HepG2 (cell line): ENCODE measurements around the gene SKI.

Source experiments
- BRD4 ChIP-seq: sonication (generic); formaldehyde crosslinking; IDR thresholded peaks from 2 replicates; pipeline ENCODE4 v1.4.0; 2020; ENCODE audit warnings: missing genetic modification reagents
- SRF ChIP-seq: IDR thresholded peaks from 2 replicates; pipeline ENCODE4 v1.6.1; 2011; ENCODE audit warnings: mild to moderate bottlenecking, low read depth, low read length, moderate library complexity
- TBX3 ChIP-seq: fragments of 450-650 bp; IDR thresholded peaks from 2 replicates; pipeline ENCODE4 v1.6.1; 2017; ENCODE audit warnings: antibody characterized with exemption, mild to moderate bottlenecking, inconsistent platforms, borderline replicate concordance
- ZBTB7A ChIP-seq: sonication (generic); formaldehyde crosslinking; IDR thresholded peaks from 2 replicates; pipeline ENCODE4 v1.8.0; 2022; ENCODE audit warnings: mild to moderate bottlenecking, missing genetic modification reagents
- ZNF234 ChIP-seq: sonication (generic); formaldehyde crosslinking; conservative IDR thresholded peaks from 2 replicates; pipeline ENCODE4 v1.5.1; 2020; ENCODE audit warnings: mild to moderate bottlenecking, missing genetic modification reagents
- ZNF282 ChIP-seq: fragments of 450-650 bp; IDR thresholded peaks from 2 replicates; pipeline ENCODE4 v1.6.1; 2018; ENCODE audit not compliant: partially characterized antibody
- ZNF776 ChIP-seq: sonication (generic); formaldehyde crosslinking; IDR thresholded peaks from 2 replicates; pipeline ENCODE4 v1.4.0; 2020; ENCODE audit warnings: mild to moderate bottlenecking, missing genetic modification reagents
- ZNF780A ChIP-seq: sonication (generic); formaldehyde crosslinking; IDR thresholded peaks from 2 replicates; pipeline ENCODE4 v1.8.0; 2022; ENCODE audit warnings: mild to moderate bottlenecking, missing genetic modification reagents, moderate library complexity
- TF ChIP-seq, protein P1 (sequence below): sonication (generic); formaldehyde crosslinking; IDR thresholded peaks from 2 replicates; pipeline ENCODE4 v1.5.0; 2020; ENCODE audit warnings: mild to moderate bottlenecking, missing genetic modification reagents, moderate library complexity

DNA sequence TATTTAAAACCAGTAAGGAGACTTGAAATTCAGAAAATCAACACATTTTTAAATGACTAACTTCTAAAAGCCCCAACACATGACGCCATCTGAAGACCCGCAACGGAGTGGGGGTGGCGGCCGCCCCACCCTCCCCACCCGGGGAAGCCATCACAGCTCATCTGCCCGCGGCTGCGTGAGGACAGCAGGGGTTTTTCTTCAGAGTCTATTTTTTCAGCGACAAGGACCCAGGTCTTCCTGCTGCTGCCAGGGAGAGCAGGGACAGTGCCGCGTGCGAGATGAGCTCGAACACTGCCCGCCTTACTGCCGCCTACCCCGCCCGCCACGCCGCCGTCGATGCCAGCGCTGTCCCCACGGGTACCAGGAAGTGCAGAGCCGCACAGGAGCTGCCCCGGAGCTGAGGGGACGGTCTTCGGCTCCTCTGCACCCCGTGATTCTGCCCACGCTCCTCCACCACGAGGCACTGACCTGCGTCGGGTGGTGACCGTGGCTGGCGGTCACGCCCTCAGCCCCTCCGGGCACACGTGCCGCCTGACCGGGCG is 79.0 kb downstream of the SKI start:
- no peak for TF ChIP-seq BRD4 (CRISPR knock-in tag)
- TF ChIP-seq ZNF780A (CRISPR knock-in tag) = no peak
- no peak for TF ChIP-seq ZNF234 (CRISPR knock-in tag)
- no peak for TF ChIP-seq SRF
- TF ChIP-seq, protein P1, sequence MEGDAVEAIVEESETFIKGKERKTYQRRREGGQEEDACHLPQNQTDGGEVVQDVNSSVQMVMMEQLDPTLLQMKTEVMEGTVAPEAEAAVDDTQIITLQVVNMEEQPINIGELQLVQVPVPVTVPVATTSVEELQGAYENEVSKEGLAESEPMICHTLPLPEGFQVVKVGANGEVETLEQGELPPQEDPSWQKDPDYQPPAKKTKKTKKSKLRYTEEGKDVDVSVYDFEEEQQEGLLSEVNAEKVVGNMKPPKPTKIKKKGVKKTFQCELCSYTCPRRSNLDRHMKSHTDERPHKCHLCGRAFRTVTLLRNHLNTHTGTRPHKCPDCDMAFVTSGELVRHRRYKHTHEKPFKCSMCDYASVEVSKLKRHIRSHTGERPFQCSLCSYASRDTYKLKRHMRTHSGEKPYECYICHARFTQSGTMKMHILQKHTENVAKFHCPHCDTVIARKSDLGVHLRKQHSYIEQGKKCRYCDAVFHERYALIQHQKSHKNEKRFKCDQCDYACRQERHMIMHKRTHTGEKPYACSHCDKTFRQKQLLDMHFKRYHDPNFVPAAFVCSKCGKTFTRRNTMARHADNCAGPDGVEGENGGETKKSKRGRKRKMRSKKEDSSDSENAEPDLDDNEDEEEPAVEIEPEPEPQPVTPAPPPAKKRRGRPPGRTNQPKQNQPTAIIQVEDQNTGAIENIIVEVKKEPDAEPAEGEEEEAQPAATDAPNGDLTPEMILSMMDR = no peak
- TF ChIP-seq ZNF282 = no peak
- TF ChIP-seq ZBTB7A = no peak
- TF ChIP-seq TBX3 = no peak
- TF ChIP-seq ZNF776 (CRISPR knock-in tag) = no peak
